KMS-11 (cell line): ENCODE measurements around the gene FAM78A.

Experiments
- H2AFZ ChIP-seq: fragments of 200-600 bp; sonication (generic); 2 replicates; pipeline ENCODE4 v1.6.1; 2016; ENCODE audit warnings: antibody characterized with exemption, mixed run types, low read depth
- H3K27ac ChIP-seq: fragments of 200-600 bp; sonication (generic); 2 replicates; pipeline ENCODE4 v1.6.1; 2016; ENCODE audit warnings: mild to moderate bottlenecking, mixed run types
- H3K27me3 ChIP-seq: fragments of 200-600 bp; sonication (generic); 2 replicates; pipeline ENCODE4 v1.6.1; 2017; ENCODE audit warnings: mild to moderate bottlenecking, low read depth, mixed run types, moderate library complexity; ENCODE audit not compliant: insufficient read depth
- H3K36me3 ChIP-seq: fragments of 200-600 bp; sonication (generic); 2 replicates; pipeline ENCODE4 v1.6.1; 2017; ENCODE audit warnings: mild to moderate bottlenecking, mixed run types; ENCODE audit not compliant: insufficient read depth
- H3K4me1 ChIP-seq: fragments of 200-600 bp; sonication (generic); 2 replicates; pipeline ENCODE4 v1.6.1; 2016; ENCODE audit warnings: mild to moderate bottlenecking, low read depth, mixed run types; ENCODE audit not compliant: poor library complexity, severe bottlenecking
- H3K4me2 ChIP-seq: fragments of 200-600 bp; sonication (generic); 2 replicates; pipeline ENCODE4 v1.7.0; 2016; ENCODE audit warnings: mild to moderate bottlenecking, mixed run types
- H3K4me3 ChIP-seq: fragments of 200-600 bp; sonication (generic); IDR thresholded peaks from 2 replicates; pipeline ENCODE4 v1.6.1; 2017; ENCODE audit warnings: low read depth, low read length, mixed read lengths; ENCODE audit not compliant: insufficient read depth
- H3K79me2 ChIP-seq: fragments of 200-600 bp; sonication (generic); 2 replicates; pipeline ENCODE4 v1.6.1; 2016; ENCODE audit warnings: low read depth, mixed run types; ENCODE audit not compliant: insufficient read depth
- H3K9ac ChIP-seq: fragments of 200-600 bp; sonication (generic); 2 replicates; pipeline ENCODE4 v1.6.1; 2016; ENCODE audit warnings: mild to moderate bottlenecking, mixed run types
- H4K20me1 ChIP-seq: fragments of 200-600 bp; sonication (generic); 2 replicates; pipeline ENCODE4 v1.6.1; 2016; ENCODE audit warnings: mild to moderate bottlenecking, mixed run types; ENCODE audit not compliant: insufficient read depth
- CTCF ChIP-seq: fragments of 200-600 bp; sonication (generic); conservative IDR thresholded peaks from 2 replicates; pipeline ENCODE4 v1.6.1; 2017; ENCODE audit warnings: low read depth, mild to moderate bottlenecking, antibody characterized with exemption, low read length, moderate library complexity, mixed read lengths

Gene FAM78A

GRCh38 chr9:131277910-131278701 is 1.8 kb upstream of the FAM78A start:
- no peak overlapping the region for H3K9ac ChIP-seq
- no peaks in the 10 kb centered on the region for H4K20me1 ChIP-seq
- no peaks in the 10 kb centered on the region for H3K79me2 ChIP-seq
- H3K4me2 ChIP-seq, result no peak overlapping the region
- no peaks in the 10 kb centered on the region for H3K4me1 ChIP-seq
- H2AFZ ChIP-seq, result peak overlapping the region; percentile 86
- H3K27ac ChIP-seq, result no peak overlapping the region
- no peak for TF ChIP-seq CTCF
- H3K27me3 ChIP-seq, result peaks cover 9% of the 10 kb centered on the region; the same call in 1 of the 2 replicates
- H3K4me3 ChIP-seq, result no peak overlapping the region
- H3K36me3 ChIP-seq, result no peaks in the 10 kb centered on the region

- no peak for TF ChIP-seq CTCF
- Histone ChIP-seq H3K9ac (peak overlapping the region; percentile 37; the same call in 1 of the 2 replicates), H3K36me3 (no peaks in the 10 kb centered on the region), H3K4me3 (no peak overlapping the region), H3K79me2 (no peaks in the 10 kb centered on the region), H3K27me3 (peaks cover 9% of the 10 kb centered on the region; the same call in 1 of the 2 replicates), H3K4me2 (peak overlapping the region; percentile 71), H3K27ac (no peak overlapping the region), H2AFZ (peak overlapping the region; percentile 86), H3K4me1 (no peaks in the 10 kb centered on the region), H4K20me1 (no peaks in the 10 kb centered on the region)
Observed at GRCh38 chr9:131277287-131277909, 1.1 kb upstream of the FAM78A start.

GRCh38 chr9:131276891-131277286 is 579 bp upstream of the FAM78A start:
- Histone ChIP-seq H3K79me2 (no peaks in the 10 kb centered on the region), H3K4me1 (no peaks in the 10 kb centered on the region), H4K20me1 (no peaks in the 10 kb centered on the region), H3K27me3 (peaks cover 9% of the 10 kb centered on the region; the same call in 1 of the 2 replicates), H3K4me3 (no peak overlapping the region), H3K27ac (no peak overlapping the region), H3K9ac (no peak overlapping the region; the same call in 1 of the 2 replicates), H3K4me2 (peak overlapping the region; percentile 71; the same call in 1 of the 2 replicates), H3K36me3 (no peaks in the 10 kb centered on the region), H2AFZ (peak overlapping the region; percentile 86)
- TF ChIP-seq CTCF, result no peak

GRCh38 chr9:131275332-131276093 is 797 bp downstream of the FAM78A start:
- no peak for TF ChIP-seq CTCF
- Histone ChIP-seq H2AFZ (no peak overlapping the region), H3K27me3 (peaks cover 9% of the 10 kb centered on the region; the same call in 1 of the 2 replicates), H3K36me3 (no peaks in the 10 kb centered on the region), H4K20me1 (no peaks in the 10 kb centered on the region), H3K4me3 (no peak overlapping the region), H3K27ac (no peak overlapping the region), H3K4me1 (no peaks in the 10 kb centered on the region), H3K79me2 (no peaks in the 10 kb centered on the region), H3K9ac (no peak overlapping the region), H3K4me2 (no peak overlapping the region)
